Measurements from ENCODE around the gene DSCAML1. TPM values are rescaled to one million over a fixed set of nuclear protein-coding genes. Genes with fewer than 3 reads are reported as not detected.

DSCAML1 gene
- total RNA-seq, 1 experiment from 2014 or later: 0.15 TPM

DNA sequence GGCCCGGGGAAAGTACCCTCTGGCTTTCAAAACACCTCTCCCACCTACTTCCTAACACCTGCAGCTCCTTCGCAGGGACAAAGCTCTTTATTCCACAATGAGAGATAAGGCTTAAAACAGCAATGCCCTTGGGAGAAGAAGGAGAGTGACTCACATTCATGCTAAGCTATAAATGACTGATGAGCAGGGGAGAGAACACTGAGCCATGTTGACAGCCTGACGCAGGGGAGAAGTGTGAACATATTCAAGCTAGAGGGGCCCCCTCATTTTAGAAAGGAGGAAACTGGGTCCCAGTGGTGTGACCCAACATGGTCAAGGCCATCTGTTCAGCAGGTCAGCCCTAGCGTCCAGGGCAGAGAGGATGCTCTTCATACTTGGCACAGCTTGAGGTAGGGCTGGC lies 171.8 kb downstream of the DSCAML1 start:
- no peak overlapping the region for H4K8ac ChIP-seq (replicated peaks; ENCODE audit: insufficient read length, low read depth, low read length)
- no peak overlapping the region for H3T11ph ChIP-seq (ENCODE audit: low read length)
- no peaks in the 10 kb centered on the region for H3K79me1 ChIP-seq (ENCODE audit: insufficient read depth, low read depth, low read length, poor library complexity, severe bottlenecking)
- no peak overlapping the region for H3K18ac ChIP-seq (ENCODE audit: insufficient read length, low read depth, low read length)
- Mint-ChIP-seq H3K36me3 (ENCODE audit: insufficient read depth in 1 of 3, low read depth in 3 of 3) (peaks cover 0 to 7% (median 2%) of the 10 kb centered on the region in 3 experiments; a peak in 2 of 7 replicates), H3K9me3 (peaks cover 5 to 7% of the 10 kb centered on the region in 2 experiments), H3K4me3 (no peak overlapping the region; a peak in 1 of 5 replicates), H3K4me1 (peaks cover 0 to 20% of the 10 kb centered on the region in 2 experiments; a peak in 3 of 4 replicates), H3K27ac (no peak overlapping the region), H3K27me3 (ENCODE audit: low read depth) (peaks cover 17% of the 10 kb centered on the region)
- no peaks in the 10 kb centered on the region for H3K9me3 ChIP-seq (ENCODE audit: control insufficient read depth, low read depth, low read length)
- H2BK120ac ChIP-seq (ENCODE audit: low read depth, low read length, poor library complexity, severe bottlenecking): no peak overlapping the region
- no peak overlapping the region for H4K5ac ChIP-seq (ENCODE audit: insufficient read length, low read depth, low read length)
- no peak overlapping the region for H3K23ac ChIP-seq (ENCODE audit: insufficient read length, low read depth, low read length)
- no peak overlapping the region for H2BK20ac ChIP-seq (ENCODE audit: low read depth, low read length, poor library complexity, severe bottlenecking)
- H3K9ac ChIP-seq (ENCODE audit: extremely low read depth, insufficient read length, low read length): no peak overlapping the region
- H3K27ac ChIP-seq (ENCODE audit: insufficient read length, low read depth, low read length): no peak overlapping the region
- TF ChIP-seq, protein P1, sequence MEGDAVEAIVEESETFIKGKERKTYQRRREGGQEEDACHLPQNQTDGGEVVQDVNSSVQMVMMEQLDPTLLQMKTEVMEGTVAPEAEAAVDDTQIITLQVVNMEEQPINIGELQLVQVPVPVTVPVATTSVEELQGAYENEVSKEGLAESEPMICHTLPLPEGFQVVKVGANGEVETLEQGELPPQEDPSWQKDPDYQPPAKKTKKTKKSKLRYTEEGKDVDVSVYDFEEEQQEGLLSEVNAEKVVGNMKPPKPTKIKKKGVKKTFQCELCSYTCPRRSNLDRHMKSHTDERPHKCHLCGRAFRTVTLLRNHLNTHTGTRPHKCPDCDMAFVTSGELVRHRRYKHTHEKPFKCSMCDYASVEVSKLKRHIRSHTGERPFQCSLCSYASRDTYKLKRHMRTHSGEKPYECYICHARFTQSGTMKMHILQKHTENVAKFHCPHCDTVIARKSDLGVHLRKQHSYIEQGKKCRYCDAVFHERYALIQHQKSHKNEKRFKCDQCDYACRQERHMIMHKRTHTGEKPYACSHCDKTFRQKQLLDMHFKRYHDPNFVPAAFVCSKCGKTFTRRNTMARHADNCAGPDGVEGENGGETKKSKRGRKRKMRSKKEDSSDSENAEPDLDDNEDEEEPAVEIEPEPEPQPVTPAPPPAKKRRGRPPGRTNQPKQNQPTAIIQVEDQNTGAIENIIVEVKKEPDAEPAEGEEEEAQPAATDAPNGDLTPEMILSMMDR (conservative IDR thresholded peaks at IDR 0.05): no peak
- no peak overlapping the region for H2BK5ac ChIP-seq (ENCODE audit: insufficient read length, low read length)
- H3K56ac ChIP-seq (ENCODE audit: insufficient read length, low read depth, low read length): no peak overlapping the region
- no CpG with 5 or more reads among the region's 4 CpGs for WGBS (ENCODE audit: extremely low coverage, insufficient read length, low lambda C conversion rate)
- no peak overlapping the region for H3K4me2 ChIP-seq (ENCODE audit: insufficient read depth, insufficient read length, low read length)
- H3K79me2 ChIP-seq (ENCODE audit: insufficient read depth, low read length): no peaks in the 10 kb centered on the region
- no peak overlapping the region for H2BK12ac ChIP-seq (ENCODE audit: insufficient read length, low read depth, low read length)
- H4K20me1 ChIP-seq (ENCODE audit: control insufficient read depth, insufficient read depth, insufficient read length): no peaks in the 10 kb centered on the region
- no peak overlapping the region for H4K91ac ChIP-seq (ENCODE audit: insufficient read length, low read depth, low read length)
- H2AFZ ChIP-seq (ENCODE audit: low read length): no peak overlapping the region
- no peak overlapping the region for H2BK15ac ChIP-seq (ENCODE audit: low read depth, low read length)
- no peak for DNase-seq
- no peak overlapping the region for H3K14ac ChIP-seq (ENCODE audit: insufficient read depth, low read length)
- no peaks in the 10 kb centered on the region for H3K27me3 ChIP-seq (ENCODE audit: insufficient read depth, low read length)
- no peaks in the 10 kb centered on the region for H3K4me1 ChIP-seq (ENCODE audit: insufficient read depth, low read length)
- no peak overlapping the region for H3K4ac ChIP-seq (ENCODE audit: low read depth, low read length)
- H2AK5ac ChIP-seq (ENCODE audit: insufficient read length, low read length): no peak overlapping the region
- H3K23me2 ChIP-seq (ENCODE audit: insufficient read length, low read depth, low read length, poor library complexity, severe bottlenecking): no peaks in the 10 kb centered on the region

Data from H9 (cell line).